ENCODE data around the gene CAMK2N2. TPM values are rescaled to one million over a fixed set of nuclear protein-coding genes. Genes with fewer than 3 reads are reported as not detected.
A peak's percentile ranks its signal among the peaks of the same experiment; 100 is the strongest.

CAMK2N2 gene
- total RNA-seq, 4 donors from 2014 or later: not detected

GRCh38 chr3:184249412-184250166 lies 11.8 kb downstream of the CAMK2N2 start, which contains the start of gene EEF1AKMT4:
EEF1AKMT4 (plus strand) TSS chr3:184249672; CDS start chr3:184249695, 23 bp downstream.
- intact Hi-C loops (cut with DNase I; ENCODE audit: low total_unique reads): no loop called here
- Histone ChIP-seq H3K4me3 (peak within 1 kb of the TSS; percentile 56 to 89 (median 80)), H3K9me3 (no peaks in the 10 kb centered on the region), H3K27ac (peak within 1 kb of the TSS; percentile 82 to 89 (median 88)), H3K27me3 (no peaks in the 10 kb centered on the region), H3K36me3 (peaks cover 0 to 8% (median under 1%) of the 10 kb centered on the region in 4 donors), H3K4me1 (peaks cover 10 to 19% (median 15%) of the 10 kb centered on the region in 4 donors)
- WGBS, 2 donors (ENCODE audit: low coverage in 1 of 2): 0% methylated on average over 50 of the region's 54 CpGs; no CpG with 5 or more reads in 1 of the 2 donors
- DNase-seq: peak; percentile 98
- TF ChIP-seq POLR2A (IDR thresholded peaks at IDR 0.05) (no peak), CTCF (IDR thresholded peaks at IDR 0.05) (peak; percentile 44 to 76 (median 65)), EP300 (IDR thresholded peaks at IDR 0.05; ENCODE audit: low read depth) (no peak), POLR2AphosphoS5 (IDR thresholded peaks at IDR 0.05) (peak; percentile 18 to 70 (median 49))
- in situ Hi-C loops (cut with MboI; ENCODE audit: low pct_ligation_motif_present in 1 of 4, low pct_unique_long_range_greater_than_20kb in 1 of 4, low sequenced_read_pairs in 3 of 4): loop anchor here (25.0 kb wide), 2 partner anchors 112 to 362 kb away; partner anchors contain the start of genes PARL (in 4 of the 4) and EIF2B5 (in 1 of the 4)

- intact Hi-C loops (cut with DNase I; ENCODE audit: low total_unique reads): no loop called here
- Histone ChIP-seq H3K36me3 (peaks cover 0 to 16% (median 4%) of the 10 kb centered on the region in 4 donors), H3K4me1 (peaks cover 10 to 19% (median 15%) of the 10 kb centered on the region in 4 donors), H3K27me3 (no peaks in the 10 kb centered on the region), H3K4me3 (peak within 1 kb of the TSS; percentile 56 to 89 (median 80)), H3K9me3 (no peaks in the 10 kb centered on the region), H3K27ac (peak within 1 kb of the TSS; percentile 82 to 89 (median 88))
- TF ChIP-seq POLR2A (IDR thresholded peaks at IDR 0.05) (peak; percentile 59), POLR2AphosphoS5 (IDR thresholded peaks at IDR 0.05) (peak; percentile 48 to 81 (median 63)), EP300 (IDR thresholded peaks at IDR 0.05; ENCODE audit: low read depth) (no peak)
- DNase-seq: peak; percentile 89
- WGBS, 2 donors (ENCODE audit: low coverage in 1 of 2): 0 to 2% methylated on average over 15 to 32 of the region's 49 CpGs
- in situ Hi-C loops (cut with MboI; ENCODE audit: low pct_ligation_motif_present in 1 of 4, low pct_unique_long_range_greater_than_20kb in 1 of 4, low sequenced_read_pairs in 3 of 4): loop anchor here in 3 of 4 donors (25.0 kb wide), 2 partner anchors 111 to 361 kb away; partner anchors contain the start of genes PARL (in 3 of the 3) and EIF2B5 (in 1 of the 3)
These were observed 12.6 kb downstream of the CAMK2N2 start, which contains the start of gene ALG3 for GRCh38 chr3:184248454-184249411. ALG3 (minus strand) TSS chr3:184248962; CDS start chr3:184248940, 22 bp downstream.

GRCh38 chr3:184242297-184242685 lies 19.1 kb downstream of the CAMK2N2 start:
- no peak overlapping the region for H3K27ac ChIP-seq
- WGBS, 2 donors (ENCODE audit: low coverage in 1 of 2): 75% methylated on average over 5 of the region's 5 CpGs; no CpG with 5 or more reads in 1 of the 2 donors
- peaks cover 0 to 18% (median 8%) of the 10 kb centered on the region in 4 donors for H3K36me3 ChIP-seq
- TF ChIP-seq POLR2AphosphoS5 (IDR thresholded peaks at IDR 0.05) (no peak), EP300 (IDR thresholded peaks at IDR 0.05; ENCODE audit: low read depth) (no peak), CTCF (IDR thresholded peaks at IDR 0.05) (no peak), POLR2A (IDR thresholded peaks at IDR 0.05) (no peak)
- no peaks in the 10 kb centered on the region for H3K27me3 ChIP-seq
- intact Hi-C loops (cut with DNase I; ENCODE audit: low total_unique reads) (no loop called here), in situ Hi-C loops (cut with MboI; ENCODE audit: low pct_ligation_motif_present in 1 of 4, low pct_unique_long_range_greater_than_20kb in 1 of 4, low sequenced_read_pairs in 3 of 4) (loop anchor here in 3 of 4 donors (25.0 kb wide), 2 partner anchors 105 to 355 kb away; partner anchors contain the start of genes PARL (in 3 of the 3) and EIF2B5 (in 1 of the 3))
- H3K4me3 ChIP-seq: no peak overlapping the region
- H3K9me3 ChIP-seq: no peaks in the 10 kb centered on the region
- peaks cover 0 to 5% (median 2%) of the 10 kb centered on the region in 4 donors for H3K4me1 ChIP-seq
- no peak for DNase-seq

All from transverse colon (tissue), 4 donors.